ENCODE measurements around the gene EFHC2.

DNA sequence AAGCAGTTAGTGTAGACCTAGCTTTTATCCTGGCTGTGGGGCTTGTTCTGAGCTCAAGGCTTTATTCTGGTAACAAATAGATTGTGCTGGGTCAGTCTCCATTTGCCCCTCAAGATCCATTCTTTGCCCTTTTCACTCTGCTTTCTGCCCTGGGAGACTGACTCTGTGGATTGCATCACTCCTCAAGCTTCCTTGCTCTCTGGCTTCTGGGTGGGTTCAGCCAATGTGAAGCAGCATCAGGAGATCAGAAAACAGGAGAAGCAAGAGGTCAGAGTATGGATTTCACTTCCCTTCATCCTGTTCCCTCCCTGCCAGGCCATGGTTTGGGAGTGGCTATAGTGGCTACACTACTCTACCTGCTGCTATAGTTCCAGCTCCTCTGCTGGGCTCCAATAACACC is 186.2 kb downstream of the EFHC2 start:
- TF ChIP-seq, protein P1, sequence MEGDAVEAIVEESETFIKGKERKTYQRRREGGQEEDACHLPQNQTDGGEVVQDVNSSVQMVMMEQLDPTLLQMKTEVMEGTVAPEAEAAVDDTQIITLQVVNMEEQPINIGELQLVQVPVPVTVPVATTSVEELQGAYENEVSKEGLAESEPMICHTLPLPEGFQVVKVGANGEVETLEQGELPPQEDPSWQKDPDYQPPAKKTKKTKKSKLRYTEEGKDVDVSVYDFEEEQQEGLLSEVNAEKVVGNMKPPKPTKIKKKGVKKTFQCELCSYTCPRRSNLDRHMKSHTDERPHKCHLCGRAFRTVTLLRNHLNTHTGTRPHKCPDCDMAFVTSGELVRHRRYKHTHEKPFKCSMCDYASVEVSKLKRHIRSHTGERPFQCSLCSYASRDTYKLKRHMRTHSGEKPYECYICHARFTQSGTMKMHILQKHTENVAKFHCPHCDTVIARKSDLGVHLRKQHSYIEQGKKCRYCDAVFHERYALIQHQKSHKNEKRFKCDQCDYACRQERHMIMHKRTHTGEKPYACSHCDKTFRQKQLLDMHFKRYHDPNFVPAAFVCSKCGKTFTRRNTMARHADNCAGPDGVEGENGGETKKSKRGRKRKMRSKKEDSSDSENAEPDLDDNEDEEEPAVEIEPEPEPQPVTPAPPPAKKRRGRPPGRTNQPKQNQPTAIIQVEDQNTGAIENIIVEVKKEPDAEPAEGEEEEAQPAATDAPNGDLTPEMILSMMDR (conservative IDR thresholded peaks at IDR 0.05; ENCODE audit: low read length) = no peak
- no peak for TF ChIP-seq EZH2phosphoT487 (IDR thresholded peaks at IDR 0.05; ENCODE audit: borderline replicate concordance, low read depth, low read length)
